Stimulated activated CD4-positive, alpha-beta T cell treated with anti-CD3 and anti-CD28 coated beads, Interleukin-1b, Interleukin-23, amount 100 ng/mL, for 1 hour (primary cell): ENCODE measurements around the gene OGN.

Experiments
- DNase-seq, 2 donors: peaks; one replicate each; pipeline ENCODE4 v3.0.0-alpha.2; 2020; ENCODE audit warnings: low read depth in 2 of 2

Gene OGN

DNA sequence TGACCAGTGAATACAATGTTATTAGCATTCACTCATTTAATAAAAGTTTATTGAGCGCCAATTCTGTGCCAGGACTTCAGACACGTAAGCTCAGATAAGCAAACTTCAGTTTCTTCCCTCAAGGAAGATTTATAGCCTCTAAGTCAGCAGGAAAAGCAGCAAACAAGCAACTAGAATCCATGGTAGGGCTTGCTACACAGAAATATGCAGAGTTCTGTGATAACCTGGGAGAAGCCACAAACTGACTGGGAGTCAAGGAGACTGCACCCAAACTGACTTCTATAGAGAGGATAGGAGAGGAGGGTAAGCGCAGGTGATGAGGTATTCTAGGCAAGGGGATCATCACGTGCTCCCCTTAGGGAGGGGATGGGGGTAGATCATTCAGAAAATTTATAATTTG lies 1.4 kb upstream of the OGN start:
- DNase-seq = no peak

DNA sequence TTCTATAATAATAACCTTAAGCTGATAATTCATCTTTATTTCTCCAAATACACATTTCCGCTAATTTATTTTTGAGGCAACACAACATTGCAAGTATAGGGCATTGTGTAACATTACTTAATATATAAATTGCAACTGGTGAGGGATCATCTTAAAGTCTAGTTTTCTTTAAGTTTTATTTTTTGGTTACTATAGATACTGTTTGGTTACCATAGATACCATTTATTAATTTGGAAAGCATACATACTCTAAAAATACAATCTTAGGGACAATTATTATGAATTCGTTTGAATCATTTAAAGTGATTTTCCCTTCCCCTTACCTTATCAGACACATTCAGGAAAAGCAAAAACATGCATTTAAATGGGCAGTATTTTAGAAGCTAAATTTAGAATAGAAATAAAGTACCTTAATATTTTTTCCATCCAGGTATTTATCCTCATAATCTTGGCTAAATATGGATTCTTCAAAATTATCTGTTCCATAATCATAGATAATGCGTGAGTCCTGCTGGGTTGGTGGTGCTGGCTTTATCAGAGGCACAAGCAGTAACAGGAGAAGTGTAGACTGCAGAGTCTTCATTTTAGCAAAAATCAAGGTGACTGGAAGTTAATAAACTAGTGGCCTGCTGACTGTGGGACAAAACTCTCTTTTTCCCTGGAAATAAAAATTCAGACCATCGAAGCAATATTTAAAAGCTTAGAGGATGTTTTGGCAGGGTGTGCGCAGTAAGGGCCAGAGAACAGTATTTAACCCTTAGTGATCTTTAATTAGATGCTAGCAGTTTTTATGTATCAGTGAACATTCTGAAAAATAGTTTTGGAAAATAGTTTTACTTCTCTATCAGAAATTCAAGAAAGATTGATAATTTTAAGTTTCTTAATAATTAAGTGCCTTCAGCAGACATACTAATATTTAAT lies 1.3 kb downstream of the OGN start:
- DNase-seq = no peak

DNA sequence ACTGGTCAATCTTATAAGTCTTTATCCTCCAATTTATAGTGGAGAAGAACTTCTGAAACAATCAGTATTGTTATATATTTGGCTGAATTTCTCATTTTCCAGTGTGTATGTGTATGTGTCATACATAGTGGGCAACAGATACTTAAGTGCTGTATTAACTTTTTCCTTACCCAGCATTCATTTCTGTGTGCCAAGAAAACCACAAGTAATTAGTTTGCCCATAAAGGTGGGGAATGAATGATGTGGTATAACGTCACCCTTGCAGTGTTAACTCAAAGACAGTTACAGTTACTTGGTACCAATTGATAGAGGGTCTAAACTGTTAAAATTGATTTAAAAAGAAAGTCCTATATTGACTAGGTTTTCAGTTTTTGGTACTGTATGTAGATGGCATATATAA lies 2.0 kb downstream of the OGN start:
- no peak for DNase-seq

DNA sequence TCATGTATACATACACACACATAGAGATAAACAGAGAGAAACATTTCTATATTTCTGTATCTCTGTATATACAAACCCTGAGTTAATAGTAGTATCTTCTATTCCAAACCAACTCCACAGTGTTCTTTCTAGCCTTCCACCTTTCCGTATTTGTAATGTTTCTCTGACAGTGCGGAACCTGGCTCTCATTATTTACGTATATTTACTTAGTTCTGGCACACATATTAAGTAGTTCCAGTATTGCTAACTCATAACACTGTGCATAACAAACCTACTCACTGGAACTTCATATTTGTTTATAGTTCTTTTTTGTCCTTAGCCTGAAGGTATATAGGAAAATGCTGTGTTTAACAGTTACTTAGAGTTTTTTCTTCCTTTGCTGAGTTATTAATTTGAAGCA lies 6.5 kb downstream of the OGN start:
- DNase-seq = no peak

- no peak for DNase-seq
Measured at GRCh38 chr9:92395617-92396016, 8.8 kb downstream of the OGN start.

GRCh38 chr9:92393686-92394085 lies 10.7 kb downstream of the OGN start:
- no peak for DNase-seq

DNA sequence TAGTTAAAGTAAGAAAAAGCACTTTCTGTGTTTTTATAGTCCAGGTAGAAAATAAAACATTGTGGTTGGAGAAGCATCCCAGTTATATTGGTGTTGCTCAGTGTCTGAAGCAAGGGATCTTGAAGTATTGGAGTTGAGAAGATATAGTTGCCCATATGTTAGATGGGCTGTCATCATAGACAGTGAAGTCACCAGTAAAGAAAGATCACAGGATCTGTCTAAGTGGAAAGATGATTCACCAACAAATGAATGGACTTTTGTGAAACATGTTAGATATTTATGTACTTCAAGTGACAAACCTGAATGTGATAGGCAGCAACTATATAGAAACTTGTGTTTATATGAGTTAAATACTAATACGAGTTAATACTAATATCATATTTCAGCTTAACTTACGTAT lies 11.7 kb downstream of the OGN start:
- DNase-seq = no peak

- DNase-seq = no peak
Measured at GRCh38 chr9:92385953-92386352, 18.4 kb downstream of the OGN start.

DNA sequence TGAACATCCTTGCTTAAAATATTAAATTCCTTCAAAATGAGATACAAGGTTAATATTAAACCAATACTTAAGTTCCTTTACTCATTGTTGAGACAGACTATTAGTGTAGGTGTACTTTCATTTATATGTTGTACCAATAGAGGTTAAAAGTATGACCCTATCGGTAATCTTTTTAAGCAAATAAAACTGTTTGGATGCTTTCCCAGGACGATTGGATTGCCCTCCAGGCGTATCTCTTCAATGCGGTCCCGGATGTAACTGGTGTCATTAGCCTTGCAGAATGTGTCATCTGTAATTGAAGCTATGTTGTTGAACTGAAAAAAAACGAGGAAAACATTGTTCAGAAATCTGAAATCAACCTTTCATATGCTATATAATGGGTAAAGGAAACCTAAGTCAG lies 18.9 kb downstream of the OGN start:
- no peak for DNase-seq

DNA sequence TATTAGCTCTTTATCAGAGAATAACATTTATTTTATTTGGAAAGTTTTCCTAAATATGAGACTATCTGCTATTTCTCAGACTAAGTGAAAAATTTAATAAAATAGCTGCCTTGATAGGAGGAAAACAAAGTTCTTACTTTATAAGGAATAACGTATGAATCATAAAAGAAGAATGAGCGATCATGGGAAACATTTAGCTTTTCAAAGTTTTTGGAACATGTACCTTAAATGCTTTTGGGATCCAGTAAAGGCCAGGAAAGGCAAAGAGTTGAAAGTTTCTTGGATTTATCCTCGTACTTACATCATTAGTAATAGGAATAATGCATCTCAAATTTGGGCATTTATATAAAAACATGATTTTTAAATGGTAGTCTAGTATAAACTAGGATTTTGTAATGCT lies 19.4 kb downstream of the OGN start:
- no peak for DNase-seq

GRCh38 chr9:92384375-92384774 lies 20.0 kb downstream of the OGN start:
- DNase-seq = no peak

DNA sequence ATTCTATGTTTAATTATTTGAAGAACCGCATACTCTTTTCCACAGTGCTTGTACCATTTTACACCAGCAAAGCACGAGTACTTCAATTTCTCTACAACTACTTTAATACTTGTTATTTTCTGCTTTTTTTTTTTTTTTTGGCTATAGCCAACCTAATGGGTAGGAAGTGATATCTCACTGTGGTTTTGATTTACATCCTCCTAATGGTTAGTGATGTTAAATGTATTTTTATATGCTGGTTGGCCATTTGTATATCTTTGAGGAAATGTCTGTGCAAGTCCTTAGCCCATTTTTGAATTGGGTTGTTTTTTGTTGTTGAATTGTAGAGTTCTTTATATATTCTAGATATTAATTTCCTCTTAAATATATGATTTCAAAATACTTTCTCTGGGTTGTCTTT lies 22.6 kb downstream of the OGN start:
- DNase-seq = no peak

GRCh38 chr9:92380603-92381002 lies 23.8 kb downstream of the OGN start:
- no peak for DNase-seq

DNA sequence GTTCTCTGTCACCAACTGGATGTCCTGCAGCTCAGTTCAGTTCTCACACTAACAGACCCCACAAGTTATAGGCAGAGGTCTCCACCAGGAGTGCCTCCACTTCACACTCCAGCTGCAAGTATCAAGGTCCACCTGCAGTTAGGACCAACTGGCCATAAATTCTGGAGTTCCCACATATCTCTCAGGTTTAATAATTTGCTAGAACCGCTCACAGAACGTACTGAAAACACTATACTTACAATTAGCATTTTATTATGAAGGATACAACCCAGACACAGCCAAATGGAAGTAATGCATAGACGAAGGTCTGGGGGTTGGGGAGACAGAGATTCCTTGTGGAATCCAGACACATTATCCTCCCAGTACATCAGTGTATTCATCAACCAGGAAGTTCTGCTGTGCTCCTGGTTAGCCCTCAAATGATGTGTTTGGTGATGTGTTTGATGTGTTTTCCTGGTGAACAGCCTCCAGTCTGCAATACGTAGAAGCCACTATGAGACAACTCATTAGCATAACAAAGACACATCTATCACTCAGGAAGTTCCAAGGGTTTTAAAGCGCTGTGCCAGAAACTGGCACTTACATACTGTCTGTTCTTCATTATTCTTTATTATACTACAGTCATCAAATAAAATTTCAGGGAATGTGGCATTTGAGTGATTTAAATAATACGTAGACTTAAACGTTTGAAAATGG lies 25.4 kb downstream of the OGN start:
- no peak for DNase-seq

- DNase-seq = no peak
Measured at GRCh38 chr9:92377876-92378275, 26.5 kb downstream of the OGN start.

DNA sequence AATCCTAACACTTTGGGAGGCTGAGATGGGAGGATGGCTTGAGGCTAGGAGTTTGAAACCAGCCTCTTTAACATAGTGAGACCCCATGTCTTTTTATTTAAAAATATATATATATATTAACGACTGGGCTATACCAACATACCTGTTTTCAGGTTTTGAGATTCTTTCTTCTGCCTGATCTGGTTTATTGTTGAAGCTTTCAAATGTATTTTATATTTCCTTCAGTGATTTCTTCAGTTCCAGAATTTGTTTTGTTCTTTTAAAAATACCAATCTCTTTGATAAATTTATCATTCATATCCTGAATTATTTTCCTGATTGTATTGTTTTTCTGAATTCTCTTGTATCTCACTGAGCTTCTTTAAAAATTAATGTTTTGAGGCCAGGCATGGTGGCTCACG lies 31.2 kb downstream of the OGN start:
- no peak for DNase-seq

DNA sequence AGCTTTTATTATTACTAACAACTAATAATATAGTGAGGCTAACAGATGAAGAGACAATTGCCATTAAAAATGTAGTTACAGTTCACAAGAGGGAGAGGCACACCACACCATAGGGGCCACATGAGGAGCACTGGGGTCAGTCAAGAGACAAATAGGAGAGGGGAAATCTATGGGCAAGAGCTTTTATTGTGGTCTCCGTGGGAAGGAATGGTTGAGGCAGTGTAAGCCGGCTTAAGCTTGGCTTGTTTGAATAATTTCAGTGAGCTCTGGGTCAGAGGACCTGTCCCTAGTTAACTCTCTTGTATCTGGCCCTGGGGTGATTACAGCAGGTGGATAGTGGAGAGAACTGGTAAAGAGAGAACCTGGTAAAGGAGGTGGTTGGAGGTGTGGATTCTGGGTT lies 35.3 kb downstream of the OGN start:
- no peak for DNase-seq

DNA sequence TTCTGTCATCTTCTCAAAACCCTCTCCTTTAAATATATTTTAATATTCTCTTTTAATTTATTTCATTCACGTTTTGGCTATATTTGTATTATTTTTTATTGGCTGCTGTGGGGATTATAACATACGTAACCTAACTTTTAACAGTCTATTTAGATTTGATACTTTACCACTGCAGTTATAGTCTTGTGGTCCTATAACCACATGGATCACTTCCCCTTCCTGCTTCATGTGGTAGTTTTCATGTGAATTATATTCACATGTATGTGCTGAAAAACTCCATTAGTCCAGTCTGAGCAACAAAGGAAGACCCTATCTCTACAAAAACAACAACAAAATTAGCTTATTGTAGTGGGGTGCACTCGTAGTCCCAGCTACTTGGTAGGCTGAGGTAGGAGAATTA lies 44.3 kb downstream of the OGN start:
- DNase-seq = no peak

- DNase-seq = no peak
Measured at GRCh38 chr9:92359394-92359995, 44.9 kb downstream of the OGN start.

GRCh38 chr9:92353051-92353450 lies 51.3 kb downstream of the OGN start:
- no peak for DNase-seq

DNA sequence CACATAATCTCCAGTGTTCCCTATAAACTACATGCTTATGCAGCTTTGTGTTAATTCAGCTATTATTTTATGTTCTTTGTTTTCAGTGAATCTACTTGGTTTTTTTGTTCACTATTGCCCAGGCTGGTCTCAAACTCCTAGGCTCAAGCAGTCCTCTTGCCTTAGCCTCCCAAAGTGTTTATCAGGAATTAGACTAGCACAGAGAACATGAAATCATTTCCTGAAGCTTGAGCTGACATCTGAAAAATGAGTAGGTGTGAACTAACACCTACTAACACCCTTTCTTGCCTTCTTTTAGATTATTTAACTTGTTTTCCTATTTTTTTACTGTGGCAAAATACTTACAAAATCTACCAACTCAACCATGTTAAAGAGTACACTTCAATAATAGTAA lies 53.6 kb downstream of the OGN start:
- no peak for DNase-seq

DNA sequence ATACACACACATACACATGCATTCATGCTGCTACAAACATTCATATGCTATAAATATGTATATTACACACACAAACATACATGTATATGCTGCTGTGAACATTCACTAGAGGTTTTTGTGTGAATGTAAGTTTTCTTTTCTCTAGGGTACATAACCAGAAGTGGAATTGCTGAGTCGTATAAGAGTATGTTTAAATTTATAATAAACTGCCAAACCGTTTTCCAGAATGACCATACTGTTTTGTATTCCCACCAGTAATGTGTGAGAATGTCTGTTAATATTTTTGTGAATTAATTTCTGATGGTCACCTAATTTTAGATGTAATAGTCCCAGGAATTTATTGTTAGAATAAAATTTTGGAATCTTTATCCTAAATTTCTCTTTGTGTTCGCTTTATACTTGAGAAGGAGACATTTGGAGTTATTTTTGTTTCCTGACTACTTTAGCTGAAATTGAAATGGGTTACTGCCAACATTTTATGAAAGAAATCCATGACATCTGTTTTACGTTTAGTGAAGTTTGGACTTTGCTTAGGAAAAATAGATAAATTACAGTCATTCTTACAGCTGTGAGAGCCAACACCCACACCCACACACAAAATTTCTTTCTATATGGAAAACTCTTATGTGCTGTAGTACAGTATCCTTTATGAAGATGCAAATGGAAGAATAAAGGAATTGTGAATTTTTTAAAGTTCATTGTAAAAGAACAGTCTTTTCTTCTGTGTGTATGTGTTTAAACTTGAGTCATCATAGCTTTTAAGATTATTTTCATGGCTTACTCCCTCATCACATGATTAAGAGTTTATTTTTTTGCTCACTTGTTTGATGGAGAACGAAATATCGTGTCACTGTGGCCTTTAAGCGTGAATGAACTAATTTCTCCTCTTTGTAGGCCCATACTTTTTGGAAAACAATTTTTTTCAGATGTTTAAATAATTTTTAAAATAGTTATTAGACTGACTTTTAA lies 54.3 kb downstream of the OGN start:
- no peak for DNase-seq
